ENCODE measurements around the gene POGZ. TPM values are rescaled to one million over a fixed set of nuclear protein-coding genes. Genes with fewer than 3 reads are reported as not detected.

POGZ gene
- total RNA-seq, 4 donors from 2014 or later, result 34.3 to 191 (median 62.8) TPM

- no peaks in the 10 kb centered on the region for H3K27me3 ChIP-seq
- no peaks in the 10 kb centered on the region for H3K36me3 ChIP-seq
- DNase-seq, result no peak
- H3K4me1 ChIP-seq, result no peaks in the 10 kb centered on the region
- no peak overlapping the region for H3K4me3 ChIP-seq
- intact Hi-C loops (cut with DNase I; ENCODE audit: low total_unique reads), result no loop called here
- H3K9me3 ChIP-seq, result no peaks in the 10 kb centered on the region
- no peak overlapping the region for H3K27ac ChIP-seq
- TF ChIP-seq POLR2A (IDR thresholded peaks at IDR 0.05), result no peak
Observed at GRCh38 chr1:151386002-151386401, 73.3 kb downstream of the POGZ start.

DNA sequence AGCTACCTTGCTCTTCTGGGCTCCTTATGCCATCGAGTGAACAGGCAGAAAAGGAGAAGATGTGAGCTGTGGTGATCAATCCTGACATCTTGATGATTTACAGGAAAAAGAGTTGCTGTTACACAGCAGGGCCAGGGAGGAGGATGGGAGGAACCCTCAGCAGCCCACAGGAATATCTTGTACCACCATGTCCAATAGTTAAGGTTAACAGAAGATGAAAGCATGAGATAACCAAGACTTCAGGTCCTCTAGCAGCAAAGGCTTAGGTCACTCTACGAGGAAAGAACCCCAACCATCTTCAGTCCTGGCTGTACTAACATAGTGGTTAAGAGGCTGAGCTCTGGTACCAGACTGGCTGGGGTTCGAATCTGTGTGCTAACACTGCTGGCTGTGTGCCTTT lies 74.7 kb downstream of the POGZ start:
- Histone ChIP-seq H3K27ac (no peak overlapping the region), H3K4me1 (no peaks in the 10 kb centered on the region), H3K9me3 (no peaks in the 10 kb centered on the region), H3K36me3 (no peaks in the 10 kb centered on the region), H3K4me3 (no peak overlapping the region), H3K27me3 (no peaks in the 10 kb centered on the region)
- intact Hi-C loops (cut with DNase I; ENCODE audit: low total_unique reads), result no loop called here
- no peak for TF ChIP-seq POLR2A (IDR thresholded peaks at IDR 0.05)
- TF ChIP-seq, protein P1, sequence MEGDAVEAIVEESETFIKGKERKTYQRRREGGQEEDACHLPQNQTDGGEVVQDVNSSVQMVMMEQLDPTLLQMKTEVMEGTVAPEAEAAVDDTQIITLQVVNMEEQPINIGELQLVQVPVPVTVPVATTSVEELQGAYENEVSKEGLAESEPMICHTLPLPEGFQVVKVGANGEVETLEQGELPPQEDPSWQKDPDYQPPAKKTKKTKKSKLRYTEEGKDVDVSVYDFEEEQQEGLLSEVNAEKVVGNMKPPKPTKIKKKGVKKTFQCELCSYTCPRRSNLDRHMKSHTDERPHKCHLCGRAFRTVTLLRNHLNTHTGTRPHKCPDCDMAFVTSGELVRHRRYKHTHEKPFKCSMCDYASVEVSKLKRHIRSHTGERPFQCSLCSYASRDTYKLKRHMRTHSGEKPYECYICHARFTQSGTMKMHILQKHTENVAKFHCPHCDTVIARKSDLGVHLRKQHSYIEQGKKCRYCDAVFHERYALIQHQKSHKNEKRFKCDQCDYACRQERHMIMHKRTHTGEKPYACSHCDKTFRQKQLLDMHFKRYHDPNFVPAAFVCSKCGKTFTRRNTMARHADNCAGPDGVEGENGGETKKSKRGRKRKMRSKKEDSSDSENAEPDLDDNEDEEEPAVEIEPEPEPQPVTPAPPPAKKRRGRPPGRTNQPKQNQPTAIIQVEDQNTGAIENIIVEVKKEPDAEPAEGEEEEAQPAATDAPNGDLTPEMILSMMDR (IDR thresholded peaks at IDR 0.05), result no peak
- DNase-seq, result no peak

DNA sequence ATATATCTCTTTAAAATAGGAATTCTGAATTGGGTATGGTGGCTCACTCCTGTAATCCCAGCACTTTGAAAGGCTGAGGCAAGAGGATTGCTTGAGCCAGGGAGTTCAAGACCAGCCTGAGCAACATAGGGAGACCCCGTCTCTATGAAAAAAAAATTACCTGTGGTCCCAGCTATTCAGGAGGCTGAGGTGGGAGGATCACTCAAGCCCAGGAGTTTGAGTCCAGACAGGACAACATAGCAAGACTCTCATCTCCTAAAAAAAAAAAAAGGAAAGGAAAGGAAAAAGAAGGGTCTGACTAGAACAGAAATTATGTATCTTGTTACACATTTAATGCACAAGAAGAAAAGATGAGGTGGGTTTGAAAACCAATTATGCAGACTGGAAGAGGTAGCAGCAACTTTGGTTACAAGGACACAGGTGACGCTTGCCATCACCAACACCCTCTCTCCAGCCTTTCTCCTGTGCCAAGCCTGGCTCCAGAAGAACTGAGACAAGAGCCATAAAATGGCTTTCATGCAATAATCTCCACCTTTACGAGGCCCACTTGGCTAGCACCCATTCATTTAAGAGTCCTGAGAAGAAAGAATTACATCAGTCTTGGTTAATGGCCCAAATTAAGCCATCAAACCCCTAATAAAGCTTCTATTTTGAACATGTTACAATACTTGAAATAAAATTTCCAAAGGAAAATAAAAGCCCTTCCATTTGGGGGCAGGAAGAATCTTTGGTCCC lies 82.0 kb downstream of the POGZ start:
- Histone ChIP-seq H3K4me1 (no peaks in the 10 kb centered on the region), H3K27me3 (no peaks in the 10 kb centered on the region), H3K9me3 (no peaks in the 10 kb centered on the region), H3K27ac (no peak overlapping the region), H3K4me3 (no peak overlapping the region), H3K36me3 (no peaks in the 10 kb centered on the region)
- TF ChIP-seq POLR2A (IDR thresholded peaks at IDR 0.05), result no peak
- TF ChIP-seq, protein P1 (IDR thresholded peaks at IDR 0.05), result no peak
- no peak for DNase-seq
- intact Hi-C loops (cut with DNase I; ENCODE audit: low total_unique reads), result no loop called here

DNA sequence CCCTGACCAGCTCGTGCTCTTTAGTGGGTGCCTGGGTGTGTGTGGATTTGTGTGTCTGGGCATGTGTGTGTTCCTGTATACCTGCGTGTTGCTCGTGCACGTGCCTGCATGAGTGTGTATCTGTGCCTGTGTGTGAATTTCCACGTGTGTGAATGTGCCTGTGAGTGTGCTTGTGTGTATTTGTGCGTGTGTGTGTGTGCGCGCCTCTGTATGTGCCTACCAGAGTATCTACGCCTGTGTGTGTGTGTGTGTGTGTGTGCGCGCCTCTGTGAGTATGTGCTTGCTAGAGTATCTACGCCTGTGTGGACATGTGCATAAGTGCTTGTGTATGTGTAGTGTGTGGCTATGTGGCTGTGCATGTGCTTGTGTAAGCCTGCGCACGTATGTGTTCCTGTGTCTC lies 86.1 kb downstream of the POGZ start:
- DNase-seq, result no peak
- Histone ChIP-seq H3K9me3 (no peaks in the 10 kb centered on the region), H3K27me3 (no peaks in the 10 kb centered on the region), H3K4me1 (peaks cover 5 to 8% of the 10 kb centered on the region in 2 donors), H3K36me3 (no peaks in the 10 kb centered on the region), H3K4me3 (no peak overlapping the region), H3K27ac (peak overlapping the region in 1 of 2 donors; percentile 85)
- TF ChIP-seq, protein P1 (IDR thresholded peaks at IDR 0.05), result no peak
- TF ChIP-seq POLR2A (IDR thresholded peaks at IDR 0.05), result no peak
- intact Hi-C loops (cut with DNase I; ENCODE audit: low total_unique reads), result no loop called here

DNA sequence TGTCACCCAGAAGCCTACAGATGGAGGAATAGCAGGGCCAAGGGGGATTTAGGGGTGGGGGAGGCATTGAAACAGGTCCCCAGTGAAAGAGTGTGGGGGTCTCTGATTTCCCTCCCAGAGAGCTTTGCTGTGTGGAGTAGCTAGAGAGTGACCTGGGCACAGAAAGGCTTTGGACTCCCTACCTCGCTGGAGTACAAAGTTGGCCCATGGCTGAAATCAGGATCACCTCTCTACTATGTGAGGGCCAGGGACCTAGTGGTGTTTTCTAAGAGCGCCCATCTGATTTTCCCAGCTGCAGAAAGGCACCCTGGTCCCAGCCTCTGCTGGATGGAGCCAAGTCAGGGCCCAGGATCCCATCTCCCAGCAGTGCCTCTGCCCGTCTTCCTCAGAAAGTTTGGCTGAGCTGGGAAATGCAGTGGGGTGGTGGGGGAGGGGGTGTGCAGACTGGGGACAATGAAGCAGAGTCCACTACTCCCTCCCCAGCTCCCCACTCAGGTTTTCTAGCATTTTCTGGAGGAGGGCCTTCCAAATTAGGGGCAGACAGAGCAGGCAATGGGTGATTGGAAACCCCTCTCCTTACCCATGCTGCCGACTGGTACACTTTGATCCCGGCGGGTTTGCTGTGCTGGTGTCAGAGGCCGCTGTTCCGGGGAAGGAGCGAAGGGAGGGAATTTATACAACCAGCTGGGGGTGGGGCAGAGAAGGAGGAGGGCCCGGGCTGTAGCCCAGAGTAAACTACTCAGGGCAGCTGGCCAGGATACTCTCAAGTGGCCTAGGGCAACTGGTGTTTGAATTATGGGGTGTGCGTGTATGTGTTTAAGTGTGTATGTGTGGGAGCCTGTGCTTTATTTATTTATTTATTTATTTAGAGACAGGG lies 87.0 kb downstream of the POGZ start, which contains the start of gene SELENBP1:
Gene SELENBP1 (minus strand): TSS at position 648 of the 877 bp plus-strand sequence. CDS start 64 bp downstream, at position 584.
- Histone ChIP-seq H3K4me1 (peaks cover 5 to 12% of the 10 kb centered on the region in 2 donors), H3K27me3 (no peaks in the 10 kb centered on the region), H3K9me3 (no peaks in the 10 kb centered on the region), H3K36me3 (no peaks in the 10 kb centered on the region), H3K4me3 (peak within 1 kb of the TSS; percentile 29 to 36), H3K27ac (peak within 1 kb of the TSS; percentile 74 to 85)
- TF ChIP-seq, protein P1 (IDR thresholded peaks at IDR 0.05), result no peak
- TF ChIP-seq POLR2A (IDR thresholded peaks at IDR 0.05), result peak; percentile 63 to 64
- peak; percentile 83 to 89 for DNase-seq
- intact Hi-C loops (cut with DNase I; ENCODE audit: low total_unique reads), result no loop called here
